Right atrium auricular region (tissue), 2 donors: ENCODE measurements around the gene CTNS. TPM values are rescaled to one million over a fixed set of nuclear protein-coding genes. Genes with fewer than 3 reads are reported as not detected.

ENCODE experiments used
- DNase-seq: peaks from one replicate; pipeline ENCODE4 v3.0.0-alpha.2; 2019; ENCODE audit warnings: low spot score
- H3K27ac ChIP-seq, 2 donors: fragments of 200-600 bp; sonication (generic); 1 replicate in 1 of 2; 2 replicates in 1 of 2; pipeline ENCODE4 v1.5.1; 2016 to 2019
- H3K27me3 ChIP-seq, 2 donors: fragments of 200-600 bp; sonication (generic); one replicate each; pipeline versions ENCODE4 v1.5.1 to v1.6.0; 2017 to 2019
- H3K36me3 ChIP-seq: fragments of 200-600 bp; sonication (generic); one replicate; pipeline ENCODE4 v1.5.1; 2016
- H3K4me1 ChIP-seq, 2 donors: fragments of 200-600 bp; sonication (generic); one replicate each; pipeline versions ENCODE4 v1.5.1 to v1.6.0; 2017 to 2019
- H3K4me3 ChIP-seq, 2 donors: fragments of 200-600 bp; sonication (generic); 1 replicate in 1 of 2; 2 replicates in 1 of 2; pipeline ENCODE4 v1.5.1; 2017 to 2019; ENCODE audit warnings: mild to moderate bottlenecking in 1 of 2, moderate library complexity in 1 of 2
- H3K9me3 ChIP-seq, 2 donors: fragments of 200-600 bp; sonication (generic); one replicate each; pipeline ENCODE4 v1.5.1; 2019
- total RNA-seq, 2 donors: library from RNA; depleted of rRNA; stranded (reverse); fragments of >200 nt; gene quantifications; one replicate each; pipeline ENCODE4 v1.1.0, GENCODE V29; 2016
- TF ChIP-seq, protein P1 (sequence below), 2 donors: fragments of 200-600 bp; sonication (generic); IDR thresholded peaks; one replicate each; pipeline ENCODE4 v1.5.1; 2019; ENCODE audit warnings: antibody characterized with exemption in 2 of 2

Gene CTNS
- total RNA-seq, 2 donors from 2014 or later, result 17.6 to 19.1 TPM

DNA sequence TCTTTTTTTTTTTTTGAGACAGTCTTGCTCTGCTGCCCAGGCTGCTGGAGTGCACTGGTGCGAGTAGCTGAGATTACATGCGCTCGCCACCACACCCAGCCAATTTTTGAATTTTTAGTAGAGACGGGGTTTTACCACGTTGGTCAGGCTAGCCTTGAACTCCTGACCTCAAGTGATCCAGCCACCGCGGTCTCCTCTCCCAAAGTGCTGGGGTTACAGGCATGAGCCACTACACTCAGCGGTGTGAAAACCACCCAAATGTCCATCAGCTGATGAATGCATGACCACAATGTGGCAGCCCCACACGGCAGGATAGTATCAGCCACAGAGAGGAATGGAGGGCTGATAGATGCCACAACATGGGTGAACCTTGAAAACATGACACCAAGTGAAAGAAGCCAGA is 57.3 kb downstream of the CTNS start:
- Histone ChIP-seq H3K27me3 (peaks cover 0 to 11% of the 10 kb centered on the region in 2 donors), H3K36me3 (no peaks in the 10 kb centered on the region), H3K9me3 (no peaks in the 10 kb centered on the region), H3K4me3 (no peak overlapping the region), H3K4me1 (peaks cover 0 to 24% of the 10 kb centered on the region in 2 donors), H3K27ac (no peak overlapping the region)
- no peak for DNase-seq
- TF ChIP-seq, protein P1, sequence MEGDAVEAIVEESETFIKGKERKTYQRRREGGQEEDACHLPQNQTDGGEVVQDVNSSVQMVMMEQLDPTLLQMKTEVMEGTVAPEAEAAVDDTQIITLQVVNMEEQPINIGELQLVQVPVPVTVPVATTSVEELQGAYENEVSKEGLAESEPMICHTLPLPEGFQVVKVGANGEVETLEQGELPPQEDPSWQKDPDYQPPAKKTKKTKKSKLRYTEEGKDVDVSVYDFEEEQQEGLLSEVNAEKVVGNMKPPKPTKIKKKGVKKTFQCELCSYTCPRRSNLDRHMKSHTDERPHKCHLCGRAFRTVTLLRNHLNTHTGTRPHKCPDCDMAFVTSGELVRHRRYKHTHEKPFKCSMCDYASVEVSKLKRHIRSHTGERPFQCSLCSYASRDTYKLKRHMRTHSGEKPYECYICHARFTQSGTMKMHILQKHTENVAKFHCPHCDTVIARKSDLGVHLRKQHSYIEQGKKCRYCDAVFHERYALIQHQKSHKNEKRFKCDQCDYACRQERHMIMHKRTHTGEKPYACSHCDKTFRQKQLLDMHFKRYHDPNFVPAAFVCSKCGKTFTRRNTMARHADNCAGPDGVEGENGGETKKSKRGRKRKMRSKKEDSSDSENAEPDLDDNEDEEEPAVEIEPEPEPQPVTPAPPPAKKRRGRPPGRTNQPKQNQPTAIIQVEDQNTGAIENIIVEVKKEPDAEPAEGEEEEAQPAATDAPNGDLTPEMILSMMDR (IDR thresholded peaks at IDR 0.05), result no peak

DNA sequence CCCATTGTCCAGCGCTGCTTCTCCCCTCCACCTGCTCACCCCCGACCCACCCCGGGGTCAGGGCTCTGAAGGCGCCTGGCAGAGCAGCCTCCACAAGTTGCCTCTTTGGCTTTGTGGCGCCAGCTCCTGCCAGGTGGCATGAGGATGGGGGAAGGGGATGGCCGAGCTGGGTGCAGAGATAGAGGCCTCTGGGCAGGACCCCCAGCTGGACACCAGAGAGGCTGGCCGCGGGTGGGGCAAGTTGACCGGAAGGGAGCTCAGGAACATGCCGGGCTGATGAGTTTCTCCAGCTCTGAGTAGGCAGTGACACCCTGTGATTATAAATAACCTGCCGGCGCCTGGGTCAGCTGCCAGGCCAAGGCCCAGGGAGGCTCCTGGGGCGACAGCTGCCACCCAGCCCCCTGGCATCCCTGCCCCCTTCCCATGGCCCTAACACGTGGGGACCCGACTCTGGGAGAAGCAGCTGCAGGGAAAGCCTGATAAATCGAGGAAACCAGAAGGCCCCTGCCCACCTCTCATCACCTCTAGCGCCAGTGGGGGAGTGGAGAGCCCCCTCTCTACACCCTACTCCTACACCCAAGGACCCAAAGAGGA is 58.7 kb downstream of the CTNS start:
- no peak for DNase-seq

DNA sequence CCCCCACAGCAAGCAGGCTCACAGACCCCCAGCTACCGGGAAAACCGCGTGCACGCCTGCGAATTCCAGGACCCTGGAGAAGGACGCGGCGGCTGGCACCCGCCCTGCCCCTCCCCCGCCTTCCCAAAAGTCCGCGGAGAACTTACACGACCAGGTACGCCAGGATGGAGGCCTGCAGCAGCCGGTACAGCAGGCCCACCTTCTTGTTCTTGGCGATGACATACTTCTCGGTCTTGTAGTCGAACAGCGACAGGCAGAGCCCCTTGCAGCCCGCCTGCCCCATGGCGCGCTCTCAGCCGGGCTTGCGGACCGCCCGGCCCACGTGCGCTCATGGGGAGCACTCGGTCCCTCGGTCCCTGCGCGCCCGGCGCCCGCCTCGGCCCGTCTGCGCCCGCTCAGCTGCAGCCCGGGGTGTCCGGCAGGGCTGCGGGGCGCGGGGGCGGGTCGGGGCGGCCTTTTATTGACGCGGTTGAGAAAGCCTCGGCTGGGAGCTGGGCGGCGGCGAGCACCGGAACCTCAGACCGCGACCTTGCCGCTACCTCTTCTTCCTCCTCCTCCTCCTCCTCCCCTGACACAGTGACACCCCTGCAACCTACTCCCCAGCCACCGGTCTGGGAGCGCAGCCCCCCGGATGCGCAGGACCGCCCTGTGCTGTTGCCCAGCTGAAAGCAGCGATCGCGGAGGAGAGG is 59.3 kb downstream of the CTNS start, which contains the start of gene P2RX5:
P2RX5 (minus strand) TSS at position 433 of the 689 bp plus-strand sequence; CDS start at position 283, 150 bp downstream.
- Histone ChIP-seq H3K9me3 (no peaks in the 10 kb centered on the region), H3K27me3 (peaks cover 0 to 11% of the 10 kb centered on the region in 2 donors)
- DNase-seq, result no peak

More for the DNA sequence above, 58.7 kb downstream of the CTNS start:
- Histone ChIP-seq H3K36me3 (no peaks in the 10 kb centered on the region), H3K9me3 (no peaks in the 10 kb centered on the region), H3K27ac (peak overlapping the region; percentile 66 to 80), H3K4me1 (peaks cover 0 to 24% of the 10 kb centered on the region in 2 donors), H3K4me3 (peak overlapping the region; percentile 45 to 56), H3K27me3 (peaks cover 0 to 11% of the 10 kb centered on the region in 2 donors)
- TF ChIP-seq, protein P1 (IDR thresholded peaks at IDR 0.05), result no peak

DNA sequence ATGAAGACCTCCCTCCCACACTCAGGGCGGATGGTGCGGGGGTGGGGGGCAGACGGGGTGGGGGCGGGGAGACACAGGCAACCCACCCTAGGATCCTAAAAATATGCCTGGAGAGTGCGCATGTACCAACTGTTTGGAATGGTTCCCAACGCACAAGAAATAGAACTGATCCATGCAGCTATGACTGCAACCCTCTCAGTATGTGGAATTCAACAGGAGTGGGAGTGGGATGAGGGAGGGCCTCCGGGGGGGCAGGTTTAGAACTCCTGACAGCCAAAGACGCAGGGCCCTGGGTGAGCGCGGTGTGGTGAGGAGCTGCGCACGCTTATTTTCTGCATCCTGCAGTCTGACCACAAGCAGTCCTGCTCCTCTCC is 60.5 kb downstream of the CTNS start:
- Histone ChIP-seq H3K27me3 (peaks cover 0 to 11% of the 10 kb centered on the region in 2 donors), H3K9me3 (no peaks in the 10 kb centered on the region), H3K4me3 (peak overlapping the region in 1 of 2 donors; percentile 56), H3K36me3 (no peaks in the 10 kb centered on the region), H3K27ac (no peak overlapping the region), H3K4me1 (peaks cover 0 to 24% of the 10 kb centered on the region in 2 donors)
- TF ChIP-seq, protein P1 (IDR thresholded peaks at IDR 0.05), result no peak
- no peak for DNase-seq

More for the DNA sequence above, 59.3 kb downstream of the CTNS start, which contains the start of gene P2RX5:
- Histone ChIP-seq H3K4me1 (peaks cover 0 to 24% of the 10 kb centered on the region in 2 donors), H3K36me3 (no peaks in the 10 kb centered on the region), H3K27ac (peak within 1 kb of the TSS; percentile 66 to 80), H3K4me3 (peak within 1 kb of the TSS; percentile 45 to 56)
- TF ChIP-seq, protein P1 (IDR thresholded peaks at IDR 0.05), result no peak

DNA sequence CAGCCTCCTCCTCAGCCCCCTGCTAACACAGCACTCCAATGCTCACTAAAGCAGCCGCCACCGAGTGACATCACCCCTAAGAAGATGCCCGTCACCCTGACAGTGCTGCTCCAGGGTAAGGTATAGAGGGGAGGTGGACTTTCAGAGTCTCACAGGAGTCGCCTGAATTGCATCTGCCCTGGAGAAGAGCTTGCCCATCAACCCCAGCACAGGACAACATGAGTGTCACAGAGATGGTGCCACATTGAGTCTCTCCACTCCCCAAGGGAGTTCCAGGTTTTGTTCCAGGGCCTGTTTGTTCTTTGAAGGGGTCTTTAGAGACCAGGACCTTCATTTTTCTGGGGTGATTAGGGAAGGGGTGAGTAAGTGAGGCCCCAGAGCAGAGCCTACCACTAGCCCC is 61.6 kb downstream of the CTNS start:
- Histone ChIP-seq H3K4me1 (peaks cover 0 to 24% of the 10 kb centered on the region in 2 donors), H3K27ac (no peak overlapping the region), H3K36me3 (no peaks in the 10 kb centered on the region), H3K9me3 (no peaks in the 10 kb centered on the region), H3K27me3 (peaks cover 0 to 11% of the 10 kb centered on the region in 2 donors), H3K4me3 (no peak overlapping the region)
- no peak for DNase-seq
- TF ChIP-seq, protein P1 (IDR thresholded peaks at IDR 0.05), result no peak
